Posterior cingulate gyrus (tissue), 11 donors: ENCODE results near the gene ZBTB20.
"Not testable (repeated sequence)": the region's sequence is repeated elsewhere in the genome, so short reads cannot be mapped to it uniquely, and the experiment has no call there.

ENCODE experiments used
- DNase-seq, 10 donors: peaks; one replicate each; pipeline versions ENCODE4 v3.0.0 to v3.0.0-alpha.2; 2020 to 2021; ENCODE audit warnings: mixed read lengths in 3 of 10
- intact Hi-C: fragments of 100-400 bp; cut with DNase I; formaldehyde crosslinking; loops from one replicate; pipeline ENCODE4 v1.15.1; 2023

Gene ZBTB20

GRCh38 chr3:114706591-114707232, 440.4 kb downstream of the ZBTB20 start:
- DNase-seq, result no peak
- intact Hi-C loops, result no loop called here

GRCh38 chr3:114700637-114701234, 446.4 kb downstream of the ZBTB20 start:
- intact Hi-C loops, result no loop called here
- no peak for DNase-seq

GRCh38 chr3:114698146-114699105, 448.7 kb downstream of the ZBTB20 start:
- DNase-seq, result no peak
- intact Hi-C loops, result no loop called here

GRCh38 chr3:114697401-114697800, 449.7 kb downstream of the ZBTB20 start:
- intact Hi-C loops, result no loop called here

GRCh38 chr3:114694251-114694650, 452.8 kb downstream of the ZBTB20 start:
- no peak for DNase-seq
- intact Hi-C loops, result no loop called here

More at GRCh38 chr3:114697401-114697800, 449.7 kb downstream of the ZBTB20 start:
- DNase-seq, result no peak

GRCh38 chr3:114691871-114692270, 455.2 kb downstream of the ZBTB20 start:
- intact Hi-C loops, result no loop called here
- DNase-seq, result no peak

- intact Hi-C loops, result no loop called here
- no peak for DNase-seq
These were observed 456.2 kb downstream of the ZBTB20 start for GRCh38 chr3:114690911-114691310.

GRCh38 chr3:114687151-114687550, 459.9 kb downstream of the ZBTB20 start:
- DNase-seq, result no peak
- intact Hi-C loops, result no loop called here

- no peak for DNase-seq
- intact Hi-C loops, result no loop called here
These were observed 460.5 kb downstream of the ZBTB20 start for GRCh38 chr3:114686621-114687020.

- intact Hi-C loops, result no loop called here
- no peak for DNase-seq
These were observed 461.9 kb downstream of the ZBTB20 start for GRCh38 chr3:114685161-114685560.

- intact Hi-C loops, result no loop called here
- DNase-seq, result no peak
These were observed 466.8 kb downstream of the ZBTB20 start for GRCh38 chr3:114680299-114680698.

GRCh38 chr3:114679773-114680172, 467.3 kb downstream of the ZBTB20 start:
- intact Hi-C loops, DNase-seq: not testable (repeated sequence)

GRCh38 chr3:114675104-114675503, 472.0 kb downstream of the ZBTB20 start:
- intact Hi-C loops, result no loop called here
- DNase-seq, result no peak

- intact Hi-C loops, result no loop called here
- no peak for DNase-seq
These were observed 473.1 kb downstream of the ZBTB20 start for GRCh38 chr3:114674036-114674435.

GRCh38 chr3:114673481-114673880, 473.6 kb downstream of the ZBTB20 start:
- intact Hi-C loops, result no loop called here
- DNase-seq, result no peak

GRCh38 chr3:114672692-114673447, 474.2 kb downstream of the ZBTB20 start:
- no peak for DNase-seq
- intact Hi-C loops, result no loop called here

GRCh38 chr3:114671741-114672510, 475.2 kb downstream of the ZBTB20 start:
- no peak for DNase-seq
- intact Hi-C loops, result no loop called here

GRCh38 chr3:114669614-114670013, 477.5 kb downstream of the ZBTB20 start:
- intact Hi-C loops, result no loop called here
- DNase-seq, result no peak

GRCh38 chr3:114668099-114668498, 479.0 kb downstream of the ZBTB20 start:
- intact Hi-C loops, result no loop called here
- DNase-seq, result no peak

- intact Hi-C loops, result no loop called here
These were observed 480.5 kb downstream of the ZBTB20 start for GRCh38 chr3:114666623-114667022.

More at GRCh38 chr3:114666623-114667022, 480.5 kb downstream of the ZBTB20 start:
- no peak for DNase-seq
